HG03103 (cell line): ENCODE results near the gene BDKRB1.

Experiments used
- ATAC-seq: cut with Tn5 transposase; IDR thresholded peaks from one replicate; pipeline ENCODE4 v1.9.1; 2021; ENCODE audit warnings: low read depth; ENCODE audit not compliant: unreplicated experiment

BDKRB1 gene

GRCh38 chr14:96260341-96260821 is 4.4 kb downstream of the BDKRB1 start:
- ATAC-seq = no peak

- no peak for ATAC-seq
Measured at GRCh38 chr14:96261053-96261452, 5.0 kb downstream of the BDKRB1 start.

- ATAC-seq = no peak
Measured at GRCh38 chr14:96261772-96262655, 6.0 kb downstream of the BDKRB1 start.

- no peak for ATAC-seq
Measured at GRCh38 chr14:96263347-96264199, 7.6 kb downstream of the BDKRB1 start.

GRCh38 chr14:96264200-96264553 is 8.2 kb downstream of the BDKRB1 start:
- ATAC-seq = no peak

GRCh38 chr14:96264853-96265252 is 8.8 kb downstream of the BDKRB1 start:
- ATAC-seq = no peak

- ATAC-seq = no peak
Measured at GRCh38 chr14:96265383-96266095, 9.5 kb downstream of the BDKRB1 start.

GRCh38 chr14:96267336-96267735 is 11.3 kb downstream of the BDKRB1 start:
- no peak for ATAC-seq

GRCh38 chr14:96267916-96268315 is 11.9 kb downstream of the BDKRB1 start:
- no peak for ATAC-seq

GRCh38 chr14:96268431-96269358 is 12.7 kb downstream of the BDKRB1 start:
- no peak for ATAC-seq

GRCh38 chr14:96269359-96269710 is 13.3 kb downstream of the BDKRB1 start:
- no peak for ATAC-seq

- no peak for ATAC-seq
Measured at GRCh38 chr14:96270565-96271420, 14.8 kb downstream of the BDKRB1 start.

GRCh38 chr14:96271421-96271762 is 15.4 kb downstream of the BDKRB1 start:
- no peak for ATAC-seq

GRCh38 chr14:96272777-96273473 is 16.9 kb downstream of the BDKRB1 start:
- ATAC-seq = no peak

GRCh38 chr14:96273629-96274028 is 17.6 kb downstream of the BDKRB1 start:
- ATAC-seq = no peak

- no peak for ATAC-seq
Measured at GRCh38 chr14:96274122-96274521, 18.1 kb downstream of the BDKRB1 start.

- ATAC-seq = no peak
Measured at GRCh38 chr14:96274543-96274942, 18.5 kb downstream of the BDKRB1 start.
